ENCODE results near the gene CDH6. TPM values are rescaled to one million over a fixed set of nuclear protein-coding genes. Genes with fewer than 3 reads are reported as not detected.

The CDH6 gene
- total RNA-seq, 2 donors from 2014 or later = 6.0 to 7.6 TPM

GRCh38 chr5:31235381-31235780 lies 41.9 kb downstream of the CDH6 start:
- intact Hi-C loops (cut with DNase I) = no loop called here
- no peak for DNase-seq (ENCODE audit: low spot score)

- intact Hi-C loops (cut with DNase I) = no loop called here
- DNase-seq (ENCODE audit: low spot score) = no peak
Observed at GRCh38 chr5:31236339-31236738, 42.9 kb downstream of the CDH6 start.

- intact Hi-C loops (cut with DNase I) = no loop called here
- no peak for DNase-seq (ENCODE audit: low spot score)
Observed at GRCh38 chr5:31237174-31237573, 43.7 kb downstream of the CDH6 start.

- intact Hi-C loops (cut with DNase I) = no loop called here
- DNase-seq (ENCODE audit: low spot score) = no peak
Observed at GRCh38 chr5:31238497-31238896, 45.0 kb downstream of the CDH6 start.

- no peak for DNase-seq (ENCODE audit: low spot score)
- intact Hi-C loops (cut with DNase I) = no loop called here
Observed at GRCh38 chr5:31244921-31245320, 51.4 kb downstream of the CDH6 start.

DNA sequence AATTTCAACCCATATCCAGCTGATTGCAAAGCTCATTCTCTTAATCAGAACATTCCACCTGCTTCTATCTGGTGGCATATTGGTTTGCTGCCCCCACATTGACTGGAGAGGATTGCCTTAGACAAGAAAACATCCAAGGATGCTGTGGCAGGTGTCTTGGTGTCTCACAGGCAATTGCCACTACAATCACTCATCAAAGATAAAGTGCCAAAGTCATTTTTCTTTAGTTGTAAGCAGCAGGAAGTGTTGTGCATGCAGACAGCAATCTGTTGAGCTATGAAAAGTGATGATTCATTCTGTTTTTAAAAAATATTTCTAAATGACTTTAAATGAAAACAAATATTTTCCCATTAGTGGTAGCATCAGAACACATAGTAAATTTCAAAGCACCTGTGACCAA lies 53.9 kb downstream of the CDH6 start:
- no peak for DNase-seq (ENCODE audit: low spot score)
- intact Hi-C loops (cut with DNase I) = no loop called here

GRCh38 chr5:31250201-31250600 lies 56.7 kb downstream of the CDH6 start:
- intact Hi-C loops (cut with DNase I) = no loop called here
- DNase-seq (ENCODE audit: low spot score) = no peak

DNA sequence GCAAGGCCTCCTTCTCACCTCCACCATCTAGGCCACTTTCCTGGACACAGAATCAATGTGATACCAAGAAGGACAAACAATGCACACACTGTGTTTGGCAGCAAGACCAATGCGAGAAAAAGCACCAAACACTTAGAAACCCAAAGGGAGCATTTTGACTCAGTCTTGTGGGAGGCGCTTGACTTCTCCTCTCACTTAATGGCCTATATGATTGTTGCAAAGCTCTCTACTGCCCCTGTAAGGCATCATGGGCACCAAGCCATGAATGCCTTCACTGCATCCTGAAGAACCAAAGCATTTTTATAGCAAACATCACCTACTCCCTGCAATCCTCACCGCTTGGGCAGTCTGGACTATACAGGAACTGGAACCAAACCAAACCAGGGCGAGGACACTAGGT lies 57.5 kb downstream of the CDH6 start:
- intact Hi-C loops (cut with DNase I) = no loop called here

DNA sequence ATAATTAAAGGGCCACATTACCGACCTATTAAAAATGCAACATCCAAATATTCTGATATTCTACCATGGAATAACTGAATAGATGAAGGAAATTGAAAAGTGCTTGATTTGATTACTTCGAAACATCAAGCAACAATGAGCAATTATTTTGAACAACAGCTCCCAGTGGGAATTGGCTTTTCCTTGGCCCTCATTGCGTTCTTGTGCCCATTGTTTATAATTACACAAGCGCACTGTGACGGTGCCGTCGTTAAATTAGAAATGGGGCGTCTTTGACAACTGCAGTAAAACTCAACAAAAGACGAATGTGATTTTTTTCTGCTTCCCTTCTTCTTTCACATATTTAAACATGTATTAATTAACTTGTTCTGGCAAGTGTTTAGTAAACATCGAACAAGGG lies 61.6 kb downstream of the CDH6 start:
- intact Hi-C loops (cut with DNase I) = no loop called here
- DNase-seq (ENCODE audit: low spot score) = no peak

More for the DNA sequence above, 57.5 kb downstream of the CDH6 start:
- no peak for DNase-seq (ENCODE audit: low spot score)

GRCh38 chr5:31268256-31268655 lies 74.8 kb downstream of the CDH6 start:
- DNase-seq (ENCODE audit: low spot score) = no peak
- intact Hi-C loops (cut with DNase I) = no loop called here

DNA sequence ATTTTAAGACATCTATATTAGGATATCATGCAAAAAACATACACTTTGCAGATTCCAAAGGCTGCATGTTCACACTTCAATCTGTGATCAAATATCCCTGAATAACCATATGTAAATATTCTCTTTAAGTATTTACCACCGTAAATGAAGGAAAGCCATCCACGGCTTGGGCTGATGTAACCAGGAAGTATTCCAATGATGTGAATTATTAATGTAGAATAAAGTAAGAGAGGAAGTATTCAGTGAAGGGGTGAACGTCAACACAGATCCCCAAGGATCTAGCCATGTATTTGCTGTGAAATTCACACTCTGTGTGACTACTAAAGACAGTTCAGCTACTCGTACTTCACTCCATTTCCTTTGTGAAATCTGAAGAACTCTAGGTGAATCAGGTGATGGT lies 75.2 kb downstream of the CDH6 start:
- DNase-seq (ENCODE audit: low spot score) = no peak
- intact Hi-C loops (cut with DNase I) = no loop called here

DNA sequence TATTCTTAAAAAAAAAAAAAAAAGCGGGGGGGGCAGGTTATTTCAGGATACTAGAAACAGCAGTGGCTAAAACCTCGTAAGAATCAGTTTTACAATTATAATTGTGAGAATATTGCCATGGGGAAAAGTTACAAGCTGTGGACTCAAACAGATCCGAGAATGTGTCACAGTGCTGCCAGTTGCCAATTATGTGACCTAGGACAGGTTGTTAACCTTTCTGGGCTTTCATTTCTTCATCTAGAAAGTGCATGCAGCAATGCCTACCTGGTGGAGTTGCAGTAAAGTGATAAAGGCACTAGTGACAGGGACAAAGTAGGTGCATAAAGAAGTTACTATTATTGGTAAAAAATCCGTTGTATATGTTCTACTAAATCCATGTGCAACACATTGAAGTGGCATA lies 75.8 kb downstream of the CDH6 start:
- intact Hi-C loops (cut with DNase I) = no loop called here
- DNase-seq (ENCODE audit: low spot score) = no peak

- DNase-seq (ENCODE audit: low spot score) = no peak
- intact Hi-C loops (cut with DNase I) = no loop called here
Observed at GRCh38 chr5:31270396-31270795, 76.9 kb downstream of the CDH6 start.

DNA sequence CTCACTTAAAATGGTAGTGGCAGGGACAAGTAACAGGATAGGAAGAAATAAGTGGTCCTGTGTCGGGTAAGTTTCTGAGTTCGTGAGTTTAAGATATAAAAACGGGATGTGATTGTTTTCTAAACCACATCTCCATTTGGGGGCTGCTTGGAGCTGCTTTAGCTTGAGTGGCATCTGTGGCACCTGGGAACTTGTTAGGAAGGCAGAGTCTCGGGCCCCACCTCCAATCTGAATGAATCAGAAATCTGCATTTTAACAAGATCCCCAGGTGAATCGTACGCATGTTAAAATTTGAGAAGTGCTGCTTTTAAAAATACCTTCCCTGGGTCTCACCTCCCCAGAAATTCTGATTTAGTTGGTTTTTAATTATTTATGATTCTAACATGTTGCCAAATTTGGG lies 78.1 kb downstream of the CDH6 start:
- intact Hi-C loops (cut with DNase I) = no loop called here
- DNase-seq (ENCODE audit: low spot score) = no peak

DNA sequence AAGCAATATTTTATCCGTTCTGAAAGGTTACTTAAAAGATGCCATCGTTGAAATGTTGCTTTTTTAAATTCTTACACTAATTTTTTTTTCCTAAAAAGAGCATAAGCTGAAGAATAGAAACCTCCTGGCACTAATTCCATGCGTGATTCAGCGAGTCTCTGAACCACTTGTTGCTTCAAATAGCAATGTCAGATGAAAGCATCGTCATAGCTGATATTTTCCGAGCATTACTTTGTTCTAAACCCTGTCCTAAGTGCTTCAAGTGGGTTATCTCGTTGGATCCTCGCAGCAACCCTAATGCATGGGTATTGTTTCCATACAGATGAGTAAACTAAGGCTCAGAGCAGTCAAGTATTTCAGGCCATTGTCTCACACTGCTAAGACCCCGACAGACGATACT lies 79.7 kb downstream of the CDH6 start:
- no peak for DNase-seq (ENCODE audit: low spot score)

GRCh38 chr5:31273631-31274378 lies 80.3 kb downstream of the CDH6 start:
- DNase-seq (ENCODE audit: low spot score) = no peak
- intact Hi-C loops (cut with DNase I) = no loop called here

More for the DNA sequence above, 79.7 kb downstream of the CDH6 start:
- intact Hi-C loops (cut with DNase I) = no loop called here

GRCh38 chr5:31280210-31280609 lies 86.7 kb downstream of the CDH6 start:
- no peak for DNase-seq (ENCODE audit: low spot score)
- intact Hi-C loops (cut with DNase I) = no loop called here

- no peak for DNase-seq (ENCODE audit: low spot score)
- intact Hi-C loops (cut with DNase I) = no loop called here
Observed at GRCh38 chr5:31283326-31283725, 89.8 kb downstream of the CDH6 start.

DNA sequence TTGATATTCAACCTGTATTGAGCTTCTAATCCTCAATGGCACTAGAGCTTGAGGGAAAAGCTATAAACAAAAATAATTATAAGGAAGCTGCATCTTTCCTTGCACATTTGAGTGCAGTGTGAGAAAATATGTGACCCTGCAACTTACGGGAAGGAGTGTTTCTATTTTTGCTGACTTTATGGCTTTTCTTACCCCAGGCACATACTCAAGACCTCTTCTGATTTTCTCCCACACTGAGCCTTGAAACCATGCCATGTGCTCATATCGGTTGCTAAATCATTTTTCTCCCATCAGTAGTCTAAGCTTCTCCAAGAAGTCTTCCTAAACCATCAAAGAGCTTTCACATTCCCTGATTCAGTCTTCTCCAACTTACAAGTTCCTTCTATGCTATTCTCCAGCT lies 91.5 kb downstream of the CDH6 start:
- DNase-seq (ENCODE audit: low spot score) = no peak

GRCh38 chr5:31287985-31288384 lies 94.5 kb downstream of the CDH6 start:
- DNase-seq (ENCODE audit: low spot score) = no peak
- intact Hi-C loops (cut with DNase I) = no loop called here

More for the DNA sequence above, 91.5 kb downstream of the CDH6 start:
- intact Hi-C loops (cut with DNase I) = no loop called here

GRCh38 chr5:31289429-31289828 lies 95.9 kb downstream of the CDH6 start:
- DNase-seq (ENCODE audit: low spot score) = no peak
- intact Hi-C loops (cut with DNase I) = no loop called here
